Putamen (tissue), 1 donor: Measurements from ENCODE around the gene KCNK4.
A peak's percentile ranks its signal among the peaks of the same experiment; 100 is the strongest.
"Not testable (repeated sequence)": the region's sequence is repeated elsewhere in the genome, so short reads cannot be mapped to it uniquely, and the experiment has no call there.

ENCODE experiments used
- DNase-seq: peaks from one replicate; pipeline ENCODE4 v3.0.0-alpha.2; 2016; ENCODE audit warnings: low spot score

The KCNK4 gene

GRCh38 chr11:64291262-64291751 is at the start of gene KCNK4:
Gene KCNK4, plus strand, starts transcription at chr11:64291302. Its CDS starts 1,717 bp downstream, at chr11:64293019.
- DNase-seq = no peak

DNA sequence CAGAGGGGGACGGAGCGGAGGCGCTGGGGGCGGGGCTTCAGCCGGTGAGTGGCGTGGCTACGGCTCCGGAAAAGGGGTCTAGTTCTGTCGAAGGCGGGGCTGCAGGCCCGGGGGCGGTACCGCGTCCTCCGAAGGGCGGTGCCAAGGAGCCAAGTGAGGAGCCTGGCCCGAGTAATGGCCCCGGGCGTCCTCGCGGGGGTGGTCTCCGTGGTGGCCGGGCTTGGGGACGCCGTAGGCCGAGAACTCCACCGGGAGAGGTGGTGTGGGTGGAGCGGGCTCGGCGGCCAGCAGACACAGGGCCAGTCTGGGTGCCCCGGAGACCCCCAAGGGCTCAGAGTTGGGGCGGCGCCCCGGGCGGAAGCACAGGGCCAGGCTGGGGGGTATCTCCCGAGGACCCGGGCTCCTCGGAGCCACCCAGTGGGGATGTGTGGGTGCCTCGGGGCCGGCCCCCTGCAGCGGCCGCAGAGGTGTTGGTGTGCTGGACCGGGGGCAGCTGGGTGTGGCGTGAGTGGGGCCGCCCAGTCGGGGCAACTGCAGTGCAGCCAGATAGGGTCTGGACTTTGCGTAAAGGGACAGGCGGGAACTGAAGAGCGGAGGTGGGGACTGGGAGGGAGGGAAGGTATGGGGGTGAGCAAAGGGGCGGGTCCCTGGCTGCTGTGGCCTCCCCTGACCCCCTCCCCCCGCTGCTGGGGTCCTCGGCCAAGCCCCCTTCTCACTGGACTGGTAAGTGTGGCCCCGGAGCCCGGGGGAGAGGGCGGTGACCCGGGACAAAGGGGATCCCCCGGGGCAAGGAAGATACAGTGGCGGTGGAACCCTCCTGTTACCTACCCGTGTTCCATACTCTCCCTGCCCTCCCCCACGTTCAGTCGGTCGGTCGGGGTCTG is 49.4 kb upstream of the KCNK4 start:
- DNase-seq = no peak

- DNase-seq = no peak
Observed at GRCh38 chr11:64243236-64243854, 47.8 kb upstream of the KCNK4 start.

GRCh38 chr11:64244107-64244506 is 47.0 kb upstream of the KCNK4 start:
- no peak for DNase-seq

DNA sequence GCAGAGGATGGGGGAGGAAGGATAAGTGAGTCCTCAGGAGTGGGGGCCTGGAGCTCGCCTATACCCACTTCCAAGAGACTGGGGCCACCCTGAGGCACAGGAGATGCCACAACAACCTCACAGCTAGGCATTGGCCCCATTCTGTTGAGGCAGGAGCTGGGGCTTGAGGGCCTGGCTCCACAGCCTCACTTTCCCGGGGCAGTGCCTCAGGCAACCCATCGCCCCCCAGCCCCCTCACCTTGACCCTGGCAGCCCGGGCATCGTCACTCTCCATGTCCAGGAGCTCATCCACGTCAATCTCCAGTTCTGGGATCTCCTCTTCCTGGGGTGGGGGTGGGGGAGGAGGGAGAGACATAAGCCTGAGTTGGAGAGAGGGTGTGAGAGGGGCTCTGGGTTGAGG is 46.1 kb upstream of the KCNK4 start:
- no peak for DNase-seq

DNA sequence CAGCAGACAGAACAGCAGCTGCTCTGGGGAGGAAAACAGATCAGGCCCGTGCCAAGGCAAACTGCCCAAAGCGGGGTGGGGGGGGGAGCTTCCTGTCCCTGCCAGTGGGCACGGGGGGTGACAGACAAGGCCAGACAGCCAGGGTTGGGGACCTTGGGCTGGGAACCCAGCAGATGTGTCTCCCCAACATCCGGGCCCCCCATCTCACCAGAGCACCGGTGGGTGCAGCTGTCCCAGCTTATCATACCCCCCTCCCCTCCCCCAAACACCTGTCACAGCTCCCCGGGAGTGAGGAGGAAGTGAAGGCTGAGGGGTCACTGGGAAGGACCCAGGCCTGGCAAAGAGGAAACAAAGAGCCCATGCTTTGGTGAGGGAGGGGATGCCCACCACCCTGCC is 45.7 kb upstream of the KCNK4 start:
- DNase-seq = no peak

GRCh38 chr11:64245797-64246620 is 45.1 kb upstream of the KCNK4 start:
- no peak for DNase-seq

DNA sequence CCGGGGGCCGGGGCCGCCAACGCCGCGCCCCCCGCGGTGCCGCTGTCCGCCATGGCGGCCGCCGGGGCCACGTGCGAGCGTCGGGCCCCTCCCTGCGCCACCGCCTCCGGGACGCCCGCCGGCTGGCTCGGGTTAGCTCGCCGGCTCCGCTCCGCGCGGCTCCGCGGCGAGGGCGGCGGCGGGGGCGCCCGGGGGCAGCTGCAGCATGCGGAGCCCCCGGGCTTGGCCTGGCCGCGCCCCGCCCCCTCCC is 44.6 kb upstream of the KCNK4 start:
- not testable (repeated sequence) for DNase-seq

- DNase-seq = peak; percentile 75
Observed at GRCh38 chr11:64246871-64247728, 44.0 kb upstream of the KCNK4 start, which contains the start of gene PPP1R14B. Gene PPP1R14B, minus strand, starts transcription at chr11:64246943. Its CDS starts 270 bp downstream, at chr11:64246673.

DNA sequence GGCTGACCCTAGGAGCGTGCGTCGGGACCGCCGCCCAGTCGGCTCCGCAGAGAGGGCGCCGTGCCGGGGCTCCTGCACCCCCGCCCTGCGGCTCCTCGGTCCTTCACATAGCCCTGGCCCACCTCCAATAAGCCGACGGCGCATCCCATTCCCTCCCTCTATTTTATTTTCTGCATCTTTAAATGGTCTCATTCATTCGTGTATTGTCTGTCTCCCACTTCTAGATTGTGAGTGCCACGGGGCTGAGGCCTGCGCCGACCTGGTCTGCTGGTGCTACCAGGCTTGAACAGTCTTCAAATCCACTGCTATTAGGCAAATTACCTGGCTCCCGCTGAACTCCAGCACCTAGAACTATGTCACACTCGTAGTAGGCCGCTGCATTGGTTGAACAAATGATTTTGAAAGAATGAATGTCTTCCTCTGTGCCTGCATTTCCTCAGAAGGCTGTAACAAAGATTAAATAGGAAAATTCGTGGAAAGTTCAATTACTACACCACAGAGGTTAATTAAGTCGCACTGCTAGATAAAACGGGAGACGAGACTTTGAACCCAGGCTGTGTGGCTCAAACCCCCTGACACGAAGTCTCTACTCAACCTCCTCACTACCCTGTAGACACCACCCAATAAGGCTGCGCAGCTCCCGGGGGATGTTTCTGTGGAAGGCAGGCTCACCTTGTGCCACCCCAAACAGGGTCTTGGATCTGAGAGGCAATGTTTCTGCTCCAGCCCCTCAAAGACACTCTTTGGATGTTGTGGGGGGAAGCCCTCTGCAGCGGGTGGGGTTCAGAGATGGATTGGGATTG is 43.2 kb upstream of the KCNK4 start:
- DNase-seq = no peak

DNA sequence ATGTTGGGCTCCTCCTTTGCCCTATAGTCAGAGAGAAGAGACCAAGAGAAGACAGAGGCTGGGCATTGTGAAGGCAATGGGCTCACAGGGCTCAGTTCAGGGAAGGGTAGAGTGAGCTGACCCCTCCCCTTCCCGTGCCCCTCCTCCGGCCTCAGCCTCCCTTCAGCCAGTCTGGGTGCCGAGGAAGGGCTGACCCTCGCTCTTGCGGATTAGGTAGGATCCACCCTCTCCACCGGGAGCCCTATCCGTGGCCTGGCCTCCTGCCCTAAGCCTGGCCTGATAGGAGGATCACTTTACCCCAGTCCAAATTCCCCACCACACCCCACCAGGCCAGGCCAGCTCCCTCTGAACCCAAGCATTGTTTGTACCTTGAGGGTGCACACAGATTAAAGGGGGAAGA is 42.5 kb upstream of the KCNK4 start:
- DNase-seq = no peak

GRCh38 chr11:64249038-64249437 is 42.1 kb upstream of the KCNK4 start:
- DNase-seq = no peak

GRCh38 chr11:64249563-64250414 is 41.3 kb upstream of the KCNK4 start:
- no peak for DNase-seq

GRCh38 chr11:64250415-64251015 is 40.6 kb upstream of the KCNK4 start:
- DNase-seq = no peak

- DNase-seq = no peak
Observed at GRCh38 chr11:64251016-64251752, 39.9 kb upstream of the KCNK4 start, which contains the start of gene PLCB3. Gene PLCB3, plus strand, starts transcription at chr11:64251530. Its CDS starts 120 bp downstream, at chr11:64251650.

- no peak for DNase-seq
Observed at GRCh38 chr11:64251753-64252002, 39.4 kb upstream of the KCNK4 start.

DNA sequence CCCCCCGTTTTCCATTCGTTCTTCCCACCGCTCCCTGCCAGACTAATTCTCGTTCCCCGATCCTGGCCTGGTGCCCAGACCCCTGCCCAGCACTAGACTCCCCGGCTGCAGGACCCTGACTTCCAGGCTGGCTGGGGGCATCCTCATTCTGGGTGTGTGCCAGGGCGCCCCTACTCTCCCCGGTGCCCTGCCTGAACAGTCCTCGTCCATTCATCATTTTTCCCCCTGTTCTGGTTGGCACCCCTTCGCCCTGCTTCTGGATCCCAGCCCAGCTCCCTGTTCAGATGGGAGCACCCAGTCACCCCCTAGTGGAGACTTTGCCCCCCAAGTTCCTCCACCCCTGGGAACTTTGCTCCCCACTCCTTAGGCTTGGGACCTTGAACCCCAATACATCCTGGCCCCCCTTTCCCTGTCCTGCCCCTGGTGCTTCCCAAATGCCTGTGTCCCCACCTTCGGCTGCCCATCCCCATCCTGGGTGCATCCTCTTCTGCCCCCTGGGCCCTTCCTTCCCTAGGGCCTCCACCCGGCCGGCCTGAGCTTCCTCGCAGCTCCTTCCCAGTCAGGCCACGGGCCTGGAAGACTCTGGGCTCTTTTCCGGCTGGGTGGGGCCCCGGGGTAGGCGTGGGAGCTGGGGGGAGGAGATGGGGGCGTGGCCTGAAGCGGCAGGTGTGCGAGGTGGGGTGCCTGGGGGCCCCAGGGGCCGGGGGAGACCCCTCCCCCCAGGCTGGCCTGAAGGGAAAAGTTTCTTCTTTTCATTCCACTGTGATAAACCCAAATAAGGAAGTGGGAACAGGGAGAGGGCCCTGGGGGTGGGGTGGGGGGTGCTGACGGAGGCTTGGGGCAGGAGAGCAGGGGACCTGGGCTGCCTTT is 38.9 kb upstream of the KCNK4 start:
- DNase-seq = no peak

GRCh38 chr11:64253043-64253442 is 38.1 kb upstream of the KCNK4 start:
- no peak for DNase-seq
